GM19023 (cell line): ENCODE measurements around the gene IRAK1.

ENCODE experiments used
- ATAC-seq: cut with Tn5 transposase; IDR thresholded peaks from one replicate; pipeline ENCODE4 v1.9.1; 2021; ENCODE audit warnings: mild to moderate bottlenecking, moderate library complexity; ENCODE audit not compliant: unreplicated experiment

IRAK1 gene

GRCh38 chrX:154019633-154020528, at the start of gene IRAK1:
Gene IRAK1 (minus strand): TSS chrX:154019902. CDS start chrX:154019812, 90 bp downstream.
- ATAC-seq: peak; percentile 71

GRCh38 chrX:154068560-154068959, 48.9 kb upstream of the IRAK1 start:
- ATAC-seq: no peak

DNA sequence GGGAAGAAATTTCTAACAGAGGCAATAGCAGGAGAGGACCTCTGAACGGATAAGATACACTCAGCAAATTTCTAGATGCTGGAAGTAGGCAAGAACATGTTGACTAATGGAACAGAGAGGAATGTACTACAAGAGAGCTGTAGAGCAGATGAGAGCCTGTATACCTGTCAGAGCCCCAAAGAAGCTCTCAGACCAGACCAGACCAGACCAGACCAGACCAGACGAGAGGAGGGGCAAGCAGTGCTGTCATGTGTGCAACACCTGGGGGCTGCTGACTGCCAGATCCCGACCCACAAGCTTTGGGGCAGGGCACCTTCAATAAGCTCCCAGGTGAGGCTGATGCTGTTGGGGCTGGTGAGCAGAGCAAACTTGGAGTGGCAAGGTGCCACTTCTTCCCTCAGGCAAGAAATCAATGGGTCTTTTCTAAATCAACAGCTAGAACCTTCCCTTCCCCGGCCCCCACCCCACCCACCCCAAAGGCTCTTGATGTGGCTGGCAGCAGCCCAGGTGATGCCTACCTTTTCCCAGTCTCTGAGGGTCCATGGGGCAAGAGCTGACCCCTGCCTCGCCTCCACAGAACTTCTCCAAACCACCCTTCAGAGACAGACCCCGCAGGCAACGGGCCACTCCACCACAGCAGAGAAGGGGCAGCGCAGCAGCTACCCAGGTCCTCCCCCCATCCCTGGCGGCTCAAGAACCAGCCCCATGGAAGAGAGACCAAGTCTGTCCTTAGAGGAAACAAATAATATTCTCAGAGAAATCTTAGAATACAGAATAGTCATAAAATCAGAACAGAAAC, 45.1 kb upstream of the IRAK1 start:
- ATAC-seq: no peak

- no peak for ATAC-seq
These were observed 43.5 kb upstream of the IRAK1 start for GRCh38 chrX:154063234-154063633.

DNA sequence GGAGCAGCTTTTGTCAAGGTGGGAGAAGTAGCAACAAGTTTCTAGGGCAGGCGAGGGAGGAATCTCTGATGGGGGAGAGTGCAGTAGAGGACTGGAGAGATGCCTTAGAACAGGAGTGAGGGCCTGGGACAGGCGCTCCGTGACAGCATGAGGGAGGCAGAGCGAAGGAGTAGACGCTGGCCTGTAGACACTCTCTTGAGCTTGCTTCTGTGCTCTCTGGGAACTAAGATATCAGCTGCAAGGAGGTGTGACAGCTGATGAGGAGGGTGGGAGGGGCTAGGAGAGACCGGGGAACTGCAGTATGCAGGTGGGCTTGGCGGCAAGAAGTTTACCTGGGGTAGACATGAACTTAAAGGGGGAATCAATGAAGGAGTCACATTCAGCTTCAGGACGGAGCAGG, 42.1 kb upstream of the IRAK1 start:
- ATAC-seq: no peak

DNA sequence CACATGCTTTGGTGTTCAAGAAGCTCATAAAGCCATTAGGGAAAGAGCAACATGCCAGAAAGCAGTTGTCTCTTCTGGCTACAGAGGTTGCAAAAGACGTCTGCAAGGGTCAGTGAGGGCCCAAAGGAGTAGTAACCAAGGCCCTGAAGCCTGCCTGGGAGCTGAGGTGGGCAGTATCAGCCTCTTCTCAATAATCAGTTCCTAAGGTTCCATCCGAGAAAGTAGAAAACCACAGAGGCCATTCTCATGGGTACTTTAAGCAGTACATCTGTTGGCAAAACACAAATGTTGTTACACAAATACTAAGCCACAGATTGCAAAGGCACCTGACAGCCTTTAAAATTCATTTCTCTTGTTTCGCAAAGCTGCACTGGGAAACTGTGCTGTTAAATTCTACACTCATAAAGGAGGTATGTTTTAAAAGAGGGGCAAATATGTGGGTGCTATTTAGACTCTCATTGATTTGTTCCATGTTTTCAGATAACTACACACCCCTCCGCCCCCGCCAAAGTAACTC, 40.1 kb upstream of the IRAK1 start:
- no peak for ATAC-seq

GRCh38 chrX:154059231-154059630, 39.5 kb upstream of the IRAK1 start:
- no peak for ATAC-seq

DNA sequence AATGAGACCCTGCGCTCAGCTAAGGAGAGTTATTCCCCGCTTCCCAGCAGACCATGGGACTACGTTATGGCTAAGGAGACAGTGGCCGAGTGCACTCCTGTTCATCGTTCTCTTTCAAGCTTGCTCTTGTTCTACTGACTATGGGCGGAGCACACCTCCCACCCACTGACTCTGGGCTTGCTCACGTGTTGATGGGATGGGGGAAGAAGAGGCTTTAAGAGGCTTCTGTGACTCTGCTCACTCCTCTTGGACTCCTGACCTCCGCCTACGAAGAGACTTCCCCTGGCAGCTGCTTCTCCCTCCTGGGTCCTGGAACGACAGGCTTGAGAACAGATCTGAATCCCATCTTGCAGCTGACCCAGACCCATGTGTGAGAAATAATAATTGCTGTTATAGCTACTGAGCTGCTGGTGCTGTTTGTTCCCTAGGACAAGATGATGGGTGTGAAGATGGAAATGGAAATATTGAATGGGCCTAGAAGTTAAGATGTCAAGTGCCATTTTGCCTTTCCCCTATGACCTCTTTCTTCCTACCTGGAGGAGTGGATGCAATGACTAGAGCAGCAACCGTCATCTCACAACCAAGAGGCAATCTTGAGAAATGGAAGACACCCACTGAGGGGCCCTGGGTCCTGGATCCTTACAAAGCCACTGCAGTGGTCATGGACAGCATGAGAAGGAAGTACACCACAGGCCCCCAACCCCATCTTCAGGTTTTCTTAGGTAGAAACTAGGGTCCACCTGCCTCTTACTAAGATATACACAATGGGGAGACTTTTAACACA, 38.7 kb upstream of the IRAK1 start:
- ATAC-seq: no peak

DNA sequence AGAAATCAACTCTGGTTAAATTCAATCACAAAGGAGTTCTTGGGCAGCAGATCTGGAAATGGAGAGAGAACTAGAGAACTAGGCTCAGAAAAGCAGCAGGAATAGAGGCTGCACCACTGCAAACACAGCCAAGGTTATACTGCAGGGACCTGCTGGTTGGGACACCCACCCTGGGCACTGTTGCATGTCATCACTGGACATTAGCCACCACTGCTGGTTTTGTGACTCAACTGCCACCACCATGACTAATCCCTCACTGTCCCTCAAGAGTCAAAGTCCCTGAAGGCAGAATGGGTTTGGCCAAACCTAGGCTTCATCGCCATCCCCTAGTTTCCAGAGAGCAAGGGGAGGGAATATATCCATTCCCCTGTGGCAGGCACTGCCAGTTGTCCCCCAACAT, 38.1 kb upstream of the IRAK1 start:
- ATAC-seq: no peak

DNA sequence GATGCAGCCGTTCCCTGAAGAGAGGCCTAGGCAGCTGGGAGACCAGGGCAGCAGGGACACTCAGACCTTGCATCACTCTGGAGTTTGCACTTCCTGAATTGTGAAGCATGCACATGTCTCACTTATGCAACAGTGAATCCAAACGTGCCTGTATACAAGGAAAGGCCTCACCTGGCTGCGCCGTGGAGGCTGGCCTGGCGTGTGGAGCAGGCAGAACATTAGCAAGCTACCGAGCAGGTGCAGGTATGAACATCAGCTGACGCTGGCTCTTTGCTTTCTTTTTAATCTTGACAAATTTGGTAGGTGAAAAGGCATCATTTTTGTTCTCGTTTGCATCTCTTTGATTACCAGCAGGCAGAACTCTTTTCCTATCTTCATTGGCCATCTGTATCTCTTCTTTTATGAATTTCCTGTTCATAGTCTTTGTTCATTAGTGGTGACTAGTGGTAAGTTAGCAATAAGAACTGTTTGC, 37.1 kb upstream of the IRAK1 start:
- no peak for ATAC-seq

GRCh38 chrX:154051201-154051810, 31.6 kb upstream of the IRAK1 start:
- no peak for ATAC-seq

- no peak for ATAC-seq
These were observed 30.4 kb upstream of the IRAK1 start for GRCh38 chrX:154050113-154050495.

DNA sequence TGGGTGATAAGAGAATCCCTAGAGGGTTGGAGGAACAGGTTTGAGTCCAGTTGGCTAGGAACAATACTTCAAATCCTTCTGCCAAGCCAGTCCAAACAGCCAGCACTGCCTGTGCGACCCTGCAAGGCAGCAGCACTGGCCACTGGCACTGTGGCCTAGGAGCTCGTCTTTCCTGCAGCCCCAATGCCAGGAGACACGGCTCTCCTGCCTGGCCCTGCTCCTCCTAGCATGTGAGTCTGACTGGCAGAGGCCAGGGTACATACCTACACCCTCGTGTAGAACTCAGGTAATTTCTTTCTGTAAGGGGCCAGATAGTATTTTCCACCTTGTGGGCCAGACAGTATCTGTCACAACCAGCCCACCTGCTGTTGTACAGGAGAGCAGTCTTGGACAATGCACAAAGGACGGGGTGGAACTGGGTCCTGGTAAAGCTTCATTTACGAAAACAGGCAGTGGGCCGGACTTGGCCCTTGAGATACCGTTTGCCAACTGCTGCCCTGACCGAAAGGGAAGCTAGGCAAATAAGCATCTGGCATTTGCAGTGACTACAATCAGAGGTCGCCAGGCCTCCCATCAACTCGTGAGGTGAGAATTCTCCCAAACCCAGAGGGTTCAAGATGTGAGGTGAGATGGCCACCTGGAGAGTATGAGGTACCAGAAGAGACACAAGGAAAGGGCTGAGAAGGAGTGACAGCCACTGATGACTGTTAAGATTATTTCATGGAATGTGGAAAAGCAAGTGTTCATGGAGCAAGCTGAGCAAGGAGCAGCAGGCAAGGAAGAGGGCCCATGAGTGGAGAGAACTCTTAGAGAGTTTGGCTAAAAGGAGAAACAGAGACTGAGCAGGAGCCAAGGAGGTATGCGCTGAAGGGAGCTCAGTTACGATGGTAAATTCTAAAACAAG, 29.8 kb upstream of the IRAK1 start:
- no peak for ATAC-seq

GRCh38 chrX:154048398-154048797, 28.7 kb upstream of the IRAK1 start:
- no peak for ATAC-seq

DNA sequence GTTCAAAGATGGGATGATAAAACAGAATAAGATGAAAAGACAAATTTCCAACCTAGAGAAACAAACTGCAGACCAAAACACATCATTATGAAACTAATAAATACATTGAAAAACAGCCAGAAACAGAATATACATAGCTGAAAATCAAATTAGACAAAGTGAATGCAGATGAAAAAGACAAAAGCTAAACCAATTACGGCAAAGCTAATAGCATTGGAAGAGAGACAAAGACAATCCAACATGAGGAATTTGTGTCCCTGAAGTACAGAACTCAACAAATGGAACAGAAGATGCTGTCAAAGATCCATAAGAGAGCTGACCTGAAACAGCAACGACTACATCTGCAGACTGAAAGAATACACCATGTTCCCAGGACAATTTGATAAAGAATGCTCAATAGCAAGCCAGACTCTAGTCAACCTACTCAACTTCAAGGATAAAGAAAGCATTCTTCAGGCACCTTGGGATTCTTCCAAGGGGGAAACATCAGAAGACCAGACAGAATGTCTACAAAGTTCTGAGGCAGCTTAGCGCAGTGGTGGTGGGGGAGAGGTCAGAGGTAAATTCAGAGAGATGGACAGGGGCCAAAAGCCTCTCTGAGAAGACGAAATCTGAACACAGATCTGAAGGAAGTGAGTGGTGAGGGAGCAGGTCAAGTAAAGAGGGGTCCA, 27.4 kb upstream of the IRAK1 start:
- ATAC-seq: no peak

- no peak for ATAC-seq
These were observed 26.5 kb upstream of the IRAK1 start for GRCh38 chrX:154046031-154046781.

DNA sequence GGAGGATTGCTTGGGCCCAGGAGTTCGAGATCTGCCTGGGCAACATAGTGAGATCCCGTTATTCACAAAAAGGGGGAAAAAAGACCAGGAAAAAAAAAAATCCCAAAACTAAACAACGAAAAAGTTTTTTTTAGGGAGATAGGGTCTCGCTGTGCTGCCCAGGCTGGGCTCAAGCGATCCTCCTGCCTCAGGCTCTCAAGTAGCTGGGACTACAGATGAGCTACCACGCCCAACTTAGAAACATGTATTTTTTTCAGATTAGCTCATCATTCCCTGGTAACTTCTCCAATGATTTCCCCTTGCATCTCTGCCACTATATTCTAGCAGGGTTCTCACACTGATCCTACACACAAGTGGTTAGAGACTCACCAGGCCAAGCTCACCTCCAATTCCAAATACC, 24.4 kb upstream of the IRAK1 start:
- ATAC-seq: no peak
